K562 (cell line): Measurements from ENCODE around the gene CCDC88C. TPM values are rescaled to one million over a fixed set of nuclear protein-coding genes. Genes with fewer than 3 reads are reported as not detected.

Source experiments
- ATAC-seq: fragments of 200-7000 bp; cut with Tn5 transposase; 3 replicates; pipeline ENCODE4 v1.9.1; 2020; ENCODE audit warnings: moderate library complexity
- BruUV-seq: library from RNA; stranded (reverse); fragments of 400-500 nt; replicated peaks from 2 replicates; lab custom pipeline; 2021; lab: Mats Ljungman, UMichigan
- CTCF ChIA-PET: fragments of 300-600 bp; formaldehyde crosslinking; extraction: SDS; loops from one replicate; lab custom pipeline; 2021; ENCODE audit warnings: low intra/inter-chr PET ratio; lab: Yijun Ruan, JAX
- POLR2A ChIA-PET: fragments of 300-600, 350-650 bp; sonication (Branson Sonifier 250); formaldehyde crosslinking; extraction: SDS; loops from one replicate; lab custom pipeline; 2021; ENCODE audit warnings: antibody characterized with exemption, inconsistent platforms; lab: Yijun Ruan, JAX
- DNase-seq, 4 experiments: peaks; one replicate each; pipeline versions ENCODE4 v3.0.0 to v3.0.0-alpha.2; 2011 to 2018; ENCODE audit warnings: low spot score in 3 of 4, mixed read lengths in 3 of 4; ENCODE audit errors: extremely low read depth in 1 of 4
- FAIRE-seq: peaks from 2 replicates; lab custom pipeline; 2011; peaks lifted over from hg19 to GRCh38; lab: Jason Lieb, UNC
- H2AFZ ChIP-seq: 2 replicates; pipeline ENCODE4 v1.6.0; 2011; ENCODE audit warnings: low read depth, low read length, control low read depth, inconsistent platforms
- H3K27ac ChIP-seq: fragments of 200-600 bp; 3 replicates; pipeline ENCODE4 v1.8.0; 2011; ENCODE audit warnings: low read depth, mild to moderate bottlenecking, control low read depth, inconsistent platforms, low read length, moderate library complexity, mixed read lengths; ENCODE audit errors: extremely low read depth
- H3K27me3 ChIP-seq, 2 experiments: fragments of 300-600 bp in 1 of 2; 2 replicates in 1 of 2; 3 replicates in 1 of 2; pipeline versions ENCODE4 v1.6.0 to v1.8.0; 2011; ENCODE audit warnings: inconsistent platforms in 2 of 2, low read length in 2 of 2, mild to moderate bottlenecking in 1 of 2, mixed read lengths in 1 of 2, moderate library complexity in 1 of 2; ENCODE audit not compliant: control insufficient read depth in 2 of 2, insufficient read depth in 2 of 2
- H3K36me3 ChIP-seq: fragments of 300-600 bp; 3 replicates; pipeline ENCODE4 v1.8.0; 2011; ENCODE audit warnings: mild to moderate bottlenecking, low read length, inconsistent platforms; ENCODE audit not compliant: control insufficient read depth, insufficient read depth
- H3K4me1 ChIP-seq, 2 experiments: fragments of 200-600 bp in 1 of 2; replicated peaks in 1 of 2; 2 replicates in 1 of 2; 3 replicates in 1 of 2; pipeline versions ENCODE4 v1.5.1 to v1.8.0; 2011; ENCODE audit warnings: inconsistent platforms in 2 of 2, low read length in 2 of 2, mild to moderate bottlenecking in 1 of 2, mixed read lengths in 1 of 2, moderate library complexity in 1 of 2; ENCODE audit not compliant: control insufficient read depth in 2 of 2, insufficient read depth in 2 of 2
- H3K4me2 ChIP-seq: 2 replicates; pipeline ENCODE4 v1.6.1; 2011; ENCODE audit warnings: low read length, control low read depth, inconsistent platforms, mixed read lengths; ENCODE audit not compliant: insufficient read depth
- H3K4me3 ChIP-seq: fragments of 200-600 bp; sonication (generic), shearing (Covaris generic); 2 replicates; pipeline ENCODE4 v1.5.1; 2016; ENCODE audit warnings: control low read depth, inconsistent platforms
- H3K79me2 ChIP-seq: fragments of 200-600 bp; 3 replicates; pipeline ENCODE4 v1.8.0; 2011; ENCODE audit warnings: low read length, inconsistent platforms; ENCODE audit not compliant: control insufficient read depth, insufficient read depth
- H3K9ac ChIP-seq, 2 experiments: 2 replicates each; pipeline versions ENCODE4 v1.6.0 to v1.6.1; 2011; ENCODE audit warnings: low read depth in 2 of 2, low read length in 2 of 2, control low read depth in 1 of 2, inconsistent platforms in 1 of 2, mild to moderate bottlenecking in 1 of 2, mixed read lengths in 1 of 2; ENCODE audit not compliant: insufficient read depth in 1 of 2
- H3K9me1 ChIP-seq: one replicate; pipeline ENCODE4 v1.6.0; 2011; ENCODE audit warnings: inconsistent platforms, mild to moderate bottlenecking, low read length, moderate library complexity; ENCODE audit not compliant: control insufficient read depth, insufficient read depth
- H3K9me3 ChIP-seq: replicated peaks from 2 replicates; pipeline ENCODE4 v1.5.1; 2011; ENCODE audit warnings: low read depth, low read length, inconsistent platforms; ENCODE audit not compliant: control insufficient read depth, insufficient read depth
- H4K20me1 ChIP-seq: replicated peaks from 2 replicates; pipeline ENCODE4 v1.6.1; 2011; ENCODE audit warnings: low read length, inconsistent platforms, mixed read lengths; ENCODE audit not compliant: control insufficient read depth, insufficient read depth
- ATF3 ChIP-seq, 2 experiments: fragments of 450-650 bp in 1 of 2; sonication (generic) in 1 of 2; formaldehyde crosslinking in 1 of 2; IDR thresholded peaks in 1 of 2; conservative IDR thresholded peaks in 1 of 2; 2 replicates each; pipeline versions ENCODE4 v1.6.1 to v1.8.1; 2016 to 2023; ENCODE audit warnings: mild to moderate bottlenecking in 2 of 2, moderate library complexity in 2 of 2, inconsistent platforms in 1 of 2, missing genetic modification reagents in 1 of 2
- ATF7 ChIP-seq: fragments of 450-650 bp; IDR thresholded peaks from 2 replicates; pipeline ENCODE4 v1.7.1; 2014; ENCODE audit warnings: mild to moderate bottlenecking, moderate library complexity
- GATAD2B ChIP-seq: fragments of 450-650 bp; IDR thresholded peaks from 2 replicates; pipeline ENCODE4 v1.6.1; 2017; ENCODE audit warnings: mild to moderate bottlenecking, borderline replicate concordance
- MEF2D ChIP-seq: conservative IDR thresholded peaks from 2 replicates; pipeline ENCODE4 v1.6.1; 2016; ENCODE audit warnings: low read depth, missing genetic modification characterization, missing compliant biosample characterization
- NR3C1 ChIP-seq: sonication (generic); formaldehyde crosslinking; IDR thresholded peaks from 2 replicates; pipeline ENCODE4 v1.8.1; 2022; ENCODE audit warnings: missing genetic modification reagents
- SIX5 ChIP-seq, 2 experiments: IDR thresholded peaks; 2 replicates each; pipeline ENCODE4 v1.6.1; 2011; ENCODE audit warnings: low read length in 2 of 2, borderline replicate concordance in 1 of 2, low read depth in 1 of 2, mild to moderate bottlenecking in 1 of 2, moderate library complexity in 1 of 2; ENCODE audit not compliant: insufficient read depth in 1 of 2
- ZMIZ1 ChIP-seq, 2 experiments: fragments of 150-350 bp in 1 of 2; IDR thresholded peaks; 2 replicates each; pipeline ENCODE4 v1.6.1; 2012 to 2016; ENCODE audit warnings: low read depth in 2 of 2, low read length in 2 of 2, mild to moderate bottlenecking in 1 of 2, moderate library complexity in 1 of 2
- ZNF354B ChIP-seq: fragments of 250-450 bp; sonication (Bioruptor Pico); IDR thresholded peaks from 2 replicates; pipeline ENCODE4 v1.4.0; 2020
- ZNF407 ChIP-seq: fragments of 450-650 bp; IDR thresholded peaks from 2 replicates; pipeline ENCODE4 v1.6.1; 2016; ENCODE audit warnings: low read depth
- WGBS: fragments of 100-300 bp; shearing (Covaris generic); methylation state at CpG from one replicate; pipeline ENCODE4 v1.1.6; 2016; ENCODE audit warnings: low coverage, mixed read lengths; ENCODE audit not compliant: insufficient coverage; ENCODE audit errors: missing lambda C conversion rate; 5-methylcytosine and 5-hydroxymethylcytosine counted together
- in situ Hi-C: fragments of 300-500 bp; cut with MboI; formaldehyde crosslinking; loops from 4 replicates; pipeline ENCODE4 v1.15.0; 2018; ENCODE audit warnings: inconsistent platforms, mixed read lengths
- intact Hi-C: fragments of 100-400 bp; cut with micrococcal nuclease; formaldehyde crosslinking; loops from 2 replicates; pipeline ENCODE4 v1.14.2; 2022
- polyA plus RNA-seq, 8 experiments: library from polyadenylated mRNA; depleted of rRNA in 4 of 8; stranded (reverse) in 5 of 8; unstranded in 3 of 8; fragments of >200 nt; fragmentation: Nextera tagmentation in 2 of 8; fragmentation: Illumina TruSeq in 1 of 8; extraction: Ambion mirVana in 2 of 8; extraction: Trizol in 1 of 8; gene quantifications; 2 replicates each; pipeline versions ENCODE4 v1.2.1 to v1.2.3, GENCODE V29; 2011 to 2014; ENCODE audit warnings: inconsistent platforms in 1 of 8, missing spikeins in 1 of 8
- total RNA-seq, 7 experiments: library from RNA; depleted of rRNA in 6 of 7; stranded (reverse); fragments of >200 nt in 6 of 7; fragmentation: Illumina TruSeq in 2 of 7; extraction: Trizol in 2 of 7; gene quantifications; 2 replicates each; pipeline versions ENCODE4 v1.2.1 to v1.2.3, GENCODE V29; 2011 to 2021; ENCODE audit warnings: low replicate concordance in 1 of 7

The CCDC88C gene
- total and polyA plus RNA-seq, 9 of the 15 experiments (the other 6 are each of a cell fraction or from before 2014, with no cell fraction given), result 0.62 to 22.5 (median 10.7) TPM

GRCh38 chr14:91350483-91350812 is 67.2 kb downstream of the CCDC88C start:
- no peak overlapping the region for H3K9ac ChIP-seq
- H3K9me3 ChIP-seq, result no peaks in the 10 kb centered on the region
- H4K20me1 ChIP-seq, result peaks cover 2% of the 10 kb centered on the region; the same call in 1 of the 2 replicates
- WGBS, result 9% methylated on average over 1 of the region's 1 CpG
- H3K9me1 ChIP-seq, result peaks cover 5% of the 10 kb centered on the region
- H3K4me3 ChIP-seq, result no peak overlapping the region
- H3K27ac ChIP-seq, result no peak overlapping the region
- CTCF ChIA-PET, result no interaction called here
- no peak overlapping the region for H2AFZ ChIP-seq
- DNase-seq (no peak), FAIRE-seq (no peak), ATAC-seq (no peak)
- no peak overlapping the region for H3K4me2 ChIP-seq
- no peaks in the 10 kb centered on the region for H3K36me3 ChIP-seq
- in situ Hi-C loops (no loop called here), intact Hi-C loops (no loop called here)
- no TSS peak for BruUV-seq
- POLR2A ChIA-PET, result interaction anchor here (0.7 to 1.7 kb wide), 2 partner anchors 10 kb away, joined by 3 to 5 read pairs; no protein-coding TSS in a partner anchor
- no peaks in the 10 kb centered on the region for H3K27me3 ChIP-seq
- H3K79me2 ChIP-seq, result no peaks in the 10 kb centered on the region; the same call in 2 of the 3 replicates
- H3K4me1 ChIP-seq, result peaks cover 6 to 10% of the 10 kb centered on the region in 2 experiments; a peak in 4 of 5 replicates
- TF ChIP-seq ZMIZ1 (IDR thresholded peaks at IDR 0.05; ENCODE audit: low read depth in 2 of 2, low read length in 2 of 2), result no peak
- TF ChIP-seq ZNF354B (CRISPR knock-in tag), result no peak
- TF ChIP-seq GATAD2B, result no peak
- TF ChIP-seq ATF7, result no peak
- no peak for TF ChIP-seq ATF3 (IDR thresholded peaks at IDR 0.05)
- no peak for TF ChIP-seq ATF3 (CRISPR knock-in tag; conservative IDR thresholded peaks at IDR 0.05)
- TF ChIP-seq ZNF407, result no peak
- TF ChIP-seq MEF2D (tag), result no peak
- no peak for TF ChIP-seq SIX5 (IDR thresholded peaks at IDR 0.05; ENCODE audit: borderline replicate concordance in 1 of 2, insufficient read depth in 1 of 2, low read depth in 1 of 2, low read length in 2 of 2)
- TF ChIP-seq NR3C1 (CRISPR knock-in tag), result no peak
